K562 (cell line): Measurements from ENCODE around the gene NTN1. TPM values are rescaled to one million over a fixed set of nuclear protein-coding genes. Genes with fewer than 3 reads are reported as not detected.

Source experiments
- ATAC-seq: fragments of 200-7000 bp; cut with Tn5 transposase; 3 replicates; pipeline ENCODE4 v1.9.1; 2020; ENCODE audit warnings: moderate library complexity
- BruUV-seq: library from RNA; stranded (reverse); fragments of 400-500 nt; replicated peaks from 2 replicates; lab custom pipeline; 2021; lab: Mats Ljungman, UMichigan
- CTCF ChIA-PET: fragments of 300-600 bp; formaldehyde crosslinking; extraction: SDS; loops from one replicate; lab custom pipeline; 2021; ENCODE audit warnings: low intra/inter-chr PET ratio; lab: Yijun Ruan, JAX
- POLR2A ChIA-PET: fragments of 300-600, 350-650 bp; sonication (Branson Sonifier 250); formaldehyde crosslinking; extraction: SDS; loops from one replicate; lab custom pipeline; 2021; ENCODE audit warnings: antibody characterized with exemption, inconsistent platforms; lab: Yijun Ruan, JAX
- DNase-seq, 4 experiments: peaks; one replicate each; pipeline versions ENCODE4 v3.0.0 to v3.0.0-alpha.2; 2011 to 2018; ENCODE audit warnings: low spot score in 3 of 4, mixed read lengths in 3 of 4; ENCODE audit errors: extremely low read depth in 1 of 4
- FAIRE-seq: peaks from 2 replicates; lab custom pipeline; 2011; peaks lifted over from hg19 to GRCh38; lab: Jason Lieb, UNC
- H2AFZ ChIP-seq: 2 replicates; pipeline ENCODE4 v1.6.0; 2011; ENCODE audit warnings: low read depth, low read length, control low read depth, inconsistent platforms
- H3K27ac ChIP-seq: fragments of 200-600 bp; 3 replicates; pipeline ENCODE4 v1.8.0; 2011; ENCODE audit warnings: low read depth, mild to moderate bottlenecking, control low read depth, inconsistent platforms, low read length, moderate library complexity, mixed read lengths; ENCODE audit errors: extremely low read depth
- H3K27me3 ChIP-seq, 2 experiments: fragments of 300-600 bp in 1 of 2; 2 replicates in 1 of 2; 3 replicates in 1 of 2; pipeline versions ENCODE4 v1.6.0 to v1.8.0; 2011; ENCODE audit warnings: inconsistent platforms in 2 of 2, low read length in 2 of 2, mild to moderate bottlenecking in 1 of 2, mixed read lengths in 1 of 2, moderate library complexity in 1 of 2; ENCODE audit not compliant: control insufficient read depth in 2 of 2, insufficient read depth in 2 of 2
- H3K36me3 ChIP-seq: fragments of 300-600 bp; 3 replicates; pipeline ENCODE4 v1.8.0; 2011; ENCODE audit warnings: mild to moderate bottlenecking, low read length, inconsistent platforms; ENCODE audit not compliant: control insufficient read depth, insufficient read depth
- H3K4me1 ChIP-seq, 2 experiments: fragments of 200-600 bp in 1 of 2; replicated peaks in 1 of 2; 2 replicates in 1 of 2; 3 replicates in 1 of 2; pipeline versions ENCODE4 v1.5.1 to v1.8.0; 2011; ENCODE audit warnings: inconsistent platforms in 2 of 2, low read length in 2 of 2, mild to moderate bottlenecking in 1 of 2, mixed read lengths in 1 of 2, moderate library complexity in 1 of 2; ENCODE audit not compliant: control insufficient read depth in 2 of 2, insufficient read depth in 2 of 2
- H3K4me2 ChIP-seq: 2 replicates; pipeline ENCODE4 v1.6.1; 2011; ENCODE audit warnings: low read length, control low read depth, inconsistent platforms, mixed read lengths; ENCODE audit not compliant: insufficient read depth
- H3K4me3 ChIP-seq: fragments of 200-600 bp; sonication (generic), shearing (Covaris generic); 2 replicates; pipeline ENCODE4 v1.5.1; 2016; ENCODE audit warnings: control low read depth, inconsistent platforms
- H3K79me2 ChIP-seq: fragments of 200-600 bp; 3 replicates; pipeline ENCODE4 v1.8.0; 2011; ENCODE audit warnings: low read length, inconsistent platforms; ENCODE audit not compliant: control insufficient read depth, insufficient read depth
- H3K9ac ChIP-seq, 2 experiments: 2 replicates each; pipeline versions ENCODE4 v1.6.0 to v1.6.1; 2011; ENCODE audit warnings: low read depth in 2 of 2, low read length in 2 of 2, control low read depth in 1 of 2, inconsistent platforms in 1 of 2, mild to moderate bottlenecking in 1 of 2, mixed read lengths in 1 of 2; ENCODE audit not compliant: insufficient read depth in 1 of 2
- H3K9me1 ChIP-seq: one replicate; pipeline ENCODE4 v1.6.0; 2011; ENCODE audit warnings: inconsistent platforms, mild to moderate bottlenecking, low read length, moderate library complexity; ENCODE audit not compliant: control insufficient read depth, insufficient read depth
- H3K9me3 ChIP-seq: replicated peaks from 2 replicates; pipeline ENCODE4 v1.5.1; 2011; ENCODE audit warnings: low read depth, low read length, inconsistent platforms; ENCODE audit not compliant: control insufficient read depth, insufficient read depth
- H4K20me1 ChIP-seq: replicated peaks from 2 replicates; pipeline ENCODE4 v1.6.1; 2011; ENCODE audit warnings: low read length, inconsistent platforms, mixed read lengths; ENCODE audit not compliant: control insufficient read depth, insufficient read depth
- CEBPG ChIP-seq, 3 experiments: fragments of 200-800 bp in 1 of 3; sonication (Bioruptor generic) in 1 of 3; sonication (generic) in 1 of 3; formaldehyde crosslinking in 1 of 3; IDR thresholded peaks in 2 of 3; conservative IDR thresholded peaks in 1 of 3; 2 replicates each; pipeline versions ENCODE4 v1.6.1 to v1.8.0; 2016 to 2022; ENCODE audit warnings: missing compliant biosample characterization in 2 of 3, missing genetic modification characterization in 2 of 3, mild to moderate bottlenecking in 1 of 3, missing genetic modification reagents in 1 of 3
- CREM ChIP-seq: IDR thresholded peaks from 2 replicates; pipeline ENCODE4 v1.6.1; 2014; ENCODE audit warnings: antibody characterized with exemption, low read depth
- EHMT2 ChIP-seq: fragments of 450-650 bp; IDR thresholded peaks from 2 replicates; pipeline ENCODE4 v1.6.1; 2018; ENCODE audit warnings: antibody characterized with exemption
- FUS ChIP-seq: fragments of 200-400 bp; formaldehyde crosslinking; optimal IDR thresholded peaks from 2 replicates; pipeline ENCODE3; 2017; ENCODE audit warnings: low read depth, low read length
- HMG20A ChIP-seq: fragments of 450-650 bp; formaldehyde crosslinking; conservative IDR thresholded peaks from 2 replicates; pipeline ENCODE4 v1.4.0; 2020; ENCODE audit warnings: mild to moderate bottlenecking, mixed read lengths
- KDM4B ChIP-seq, 2 experiments: fragments of 450-650 bp in 1 of 2; sonication (generic) in 1 of 2; IDR thresholded peaks; 2 replicates each; pipeline ENCODE4 v1.6.1; 2016 to 2017; ENCODE audit warnings: borderline replicate concordance in 2 of 2, antibody characterized with exemption in 1 of 2, low read depth in 1 of 2, mild to moderate bottlenecking in 1 of 2
- MTA1 ChIP-seq: fragments of 450-650 bp; IDR thresholded peaks from 2 replicates; pipeline ENCODE4 v1.6.1; 2017; ENCODE audit warnings: borderline replicate concordance
- NR4A1 ChIP-seq, 2 experiments: fragments of 250-450 bp in 1 of 2; fragments of 450-650 bp in 1 of 2; sonication (Bioruptor Pico) in 1 of 2; IDR thresholded peaks; 2 replicates each; pipeline versions ENCODE4 v1.4.0 to v1.6.1; 2016 to 2020; ENCODE audit warnings: mild to moderate bottlenecking in 2 of 2, missing compliant biosample characterization in 1 of 2, missing genetic modification characterization in 1 of 2, moderate library complexity in 1 of 2
- PRMT5 ChIP-seq: sonication (generic); formaldehyde crosslinking; IDR thresholded peaks from 2 replicates; pipeline ENCODE4 v1.5.0; 2020; ENCODE audit warnings: missing genetic modification reagents
- RFX5 ChIP-seq: IDR thresholded peaks from 2 replicates; pipeline ENCODE4 v1.6.1; 2011; ENCODE audit warnings: low read depth, mild to moderate bottlenecking, improper control_type of control experiment, low read length
- SAFB2 ChIP-seq: fragments of 200-400 bp; formaldehyde crosslinking; IDR thresholded peaks from 2 replicates; pipeline ENCODE4 v1.6.1; 2018; ENCODE audit warnings: borderline replicate concordance, low read length, low read depth, moderate library complexity; ENCODE audit not compliant: severe bottlenecking
- SRSF1 ChIP-seq: fragments of 200-400 bp; formaldehyde crosslinking; IDR thresholded peaks from 2 replicates; pipeline ENCODE4 v1.6.1; 2017; ENCODE audit warnings: mild to moderate bottlenecking, low read depth, low read length, moderate library complexity
- ZNF695 ChIP-seq: fragments of 450-650 bp; formaldehyde crosslinking; IDR thresholded peaks from 2 replicates; pipeline ENCODE4 v1.4.0; 2020; ENCODE audit warnings: mild to moderate bottlenecking, moderate library complexity
- ZNF764 ChIP-seq: fragments of 250-450 bp; sonication (Bioruptor Pico); IDR thresholded peaks from 2 replicates; pipeline ENCODE4 v1.4.0; 2020; ENCODE audit warnings: low read depth, mild to moderate bottlenecking, moderate library complexity
- WGBS: fragments of 100-300 bp; shearing (Covaris generic); methylation state at CpG from one replicate; pipeline ENCODE4 v1.1.6; 2016; ENCODE audit warnings: low coverage, mixed read lengths; ENCODE audit not compliant: insufficient coverage; ENCODE audit errors: missing lambda C conversion rate; 5-methylcytosine and 5-hydroxymethylcytosine counted together
- in situ Hi-C: fragments of 300-500 bp; cut with MboI; formaldehyde crosslinking; loops from 4 replicates; pipeline ENCODE4 v1.15.0; 2018; ENCODE audit warnings: inconsistent platforms, mixed read lengths
- intact Hi-C: fragments of 100-400 bp; cut with micrococcal nuclease; formaldehyde crosslinking; loops from 2 replicates; pipeline ENCODE4 v1.14.2; 2022
- polyA plus RNA-seq, 8 experiments: library from polyadenylated mRNA; depleted of rRNA in 4 of 8; stranded (reverse) in 5 of 8; unstranded in 3 of 8; fragments of >200 nt; fragmentation: Nextera tagmentation in 2 of 8; fragmentation: Illumina TruSeq in 1 of 8; extraction: Ambion mirVana in 2 of 8; extraction: Trizol in 1 of 8; gene quantifications; 2 replicates each; pipeline versions ENCODE4 v1.2.1 to v1.2.3, GENCODE V29; 2011 to 2014; ENCODE audit warnings: inconsistent platforms in 1 of 8, missing spikeins in 1 of 8
- total RNA-seq, 7 experiments: library from RNA; depleted of rRNA in 6 of 7; stranded (reverse); fragments of >200 nt in 6 of 7; fragmentation: Illumina TruSeq in 2 of 7; extraction: Trizol in 2 of 7; gene quantifications; 2 replicates each; pipeline versions ENCODE4 v1.2.1 to v1.2.3, GENCODE V29; 2011 to 2021; ENCODE audit warnings: low replicate concordance in 1 of 7

NTN1 gene
- total and polyA plus RNA-seq, 9 of the 15 experiments (the other 6 are each of a cell fraction or from before 2014, with no cell fraction given) = 0.02 TPM; not detected in 8

- no peak for TF ChIP-seq ZNF695 (CRISPR knock-in tag)
- TF ChIP-seq FUS = no peak
- no peak for TF ChIP-seq HMG20A
- no peak for TF ChIP-seq RFX5
- TF ChIP-seq NR4A1 (CRISPR knock-in tag; IDR thresholded peaks at IDR 0.05) = no peak
- TF ChIP-seq NR4A1 (tag; IDR thresholded peaks at IDR 0.05) = no peak
Measured at GRCh38 chr17:9219631-9220397, 198.5 kb downstream of the NTN1 start (continued).

GRCh38 chr17:9220398-9221146 is 199.3 kb downstream of the NTN1 start:
- no peaks in the 10 kb centered on the region for H3K4me1 ChIP-seq
- no peaks in the 10 kb centered on the region for H3K9me1 ChIP-seq
- no peaks in the 10 kb centered on the region for H3K79me2 ChIP-seq
- no peak overlapping the region for H2AFZ ChIP-seq
- H3K36me3 ChIP-seq = no peaks in the 10 kb centered on the region
- no peaks in the 10 kb centered on the region for H4K20me1 ChIP-seq
- H3K4me2 ChIP-seq = no peak overlapping the region
- H3K9me3 ChIP-seq = no peaks in the 10 kb centered on the region
- ChIA-PET CTCF (no interaction called here), POLR2A (no interaction called here)
- H3K27me3 ChIP-seq = peaks cover 0 to 4% of the 10 kb centered on the region in 2 experiments; a peak in 1 of 5 replicates
- intact Hi-C loops = no loop called here
- WGBS = 1% methylated on average over 12 of the region's 23 CpGs
- no peak for FAIRE-seq
- ATAC-seq = no peak
- TF ChIP-seq SRSF1 (no peak), CREM (no peak), PRMT5 (no peak), MTA1 (no peak), ZNF764 (CRISPR knock-in tag) (no peak), KDM4B (IDR thresholded peaks at IDR 0.05; ENCODE audit: borderline replicate concordance in 2 of 2, low read depth in 1 of 2) (no peak), EHMT2 (no peak), SAFB2 (no peak), CEBPG (CRISPR knock-in tag; IDR thresholded peaks at IDR 0.05) (no peak), CEBPG (tag; conservative IDR thresholded peaks at IDR 0.05 in 1 of 2, IDR thresholded peaks at IDR 0.05 in 1 of 2) (no peak)
- TF ChIP-seq, all 486 proteins: peak for 0
- Histone ChIP-seq H3K4me3 (no peak overlapping the region), H3K27ac (no peak overlapping the region), H3K9ac (no peak overlapping the region)
- BruUV-seq = no TSS peak
- DNase-seq = no peak
- in situ Hi-C loops = no loop called here
